PFSK-1 (cell line): ENCODE results near the gene AUTS2.

ENCODE experiments used
- FOXP2 ChIP-seq: optimal IDR thresholded peaks from 2 replicates; pipeline ENCODE3; 2011; ENCODE audit warnings: borderline replicate concordance, control low read depth, inconsistent platforms; ENCODE audit not compliant: insufficient read depth; ENCODE audit errors: extremely low read length, extremely low read depth
- POLR2AphosphoS5 ChIP-seq: IDR thresholded peaks from 2 replicates; pipeline ENCODE4 v1.6.1; 2012; ENCODE audit warnings: low read depth, mild to moderate bottlenecking, control low read depth, low read length, moderate library complexity
- REST ChIP-seq, 2 experiments: IDR thresholded peaks; 2 replicates each; pipeline versions ENCODE4 v1.6.1 to v1.8.0; 2011 to 2012; ENCODE audit warnings: low read depth in 2 of 2, low read length in 2 of 2, control low read depth in 1 of 2, inconsistent platforms in 1 of 2, mild to moderate bottlenecking in 1 of 2, moderate library complexity in 1 of 2; ENCODE audit not compliant: insufficient read depth in 1 of 2
- SIN3A ChIP-seq: IDR thresholded peaks from 2 replicates; pipeline ENCODE4 v1.6.1; 2012; ENCODE audit warnings: mild to moderate bottlenecking, low read length, moderate library complexity, borderline replicate concordance; ENCODE audit not compliant: insufficient read depth
- TAF1 ChIP-seq: IDR thresholded peaks from 2 replicates; pipeline ENCODE4 v1.6.1; 2012; ENCODE audit warnings: low read length, control low read depth, borderline replicate concordance; ENCODE audit not compliant: insufficient read depth

Gene AUTS2

DNA sequence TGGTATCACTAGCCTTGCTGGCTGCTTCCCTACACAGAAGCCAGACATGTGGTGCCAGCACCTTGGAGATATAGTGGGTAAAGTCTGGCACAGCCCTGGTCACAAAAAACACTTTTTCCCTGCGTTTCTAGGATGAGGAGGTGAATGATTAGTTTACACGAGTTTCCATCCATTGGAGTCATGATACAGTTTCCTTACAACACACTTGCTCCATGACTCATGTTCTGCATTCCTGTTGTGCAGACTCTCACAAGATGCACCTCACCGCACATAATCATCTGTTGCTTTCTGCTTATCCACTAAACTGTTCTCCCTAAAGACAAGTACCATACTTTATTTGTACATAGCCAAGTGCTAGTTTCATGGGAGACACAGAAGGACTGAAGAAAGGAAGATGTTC, 786.6 kb downstream of the AUTS2 start:
- TF ChIP-seq FOXP2 (no peak), TAF1 (no peak), SIN3A (no peak), REST (IDR thresholded peaks at IDR 0.05; ENCODE audit: insufficient read depth in 1 of 2, low read depth in 2 of 2, low read length in 2 of 2) (no peak), POLR2AphosphoS5 (no peak)

GRCh38 chr7:70387217-70387616, 788.9 kb downstream of the AUTS2 start:
- TF ChIP-seq POLR2AphosphoS5 (no peak), SIN3A (no peak), REST (IDR thresholded peaks at IDR 0.05; ENCODE audit: insufficient read depth in 1 of 2, low read depth in 2 of 2, low read length in 2 of 2) (no peak), FOXP2 (no peak), TAF1 (no peak)

- no peak for TF ChIP-seq FOXP2
- TF ChIP-seq SIN3A, result no peak
- TF ChIP-seq POLR2AphosphoS5, result no peak
- no peak for TF ChIP-seq TAF1
- no peak for TF ChIP-seq REST (IDR thresholded peaks at IDR 0.05; ENCODE audit: insufficient read depth in 1 of 2, low read depth in 2 of 2, low read length in 2 of 2)
Observed at GRCh38 chr7:70389531-70390151, 791.4 kb downstream of the AUTS2 start.

GRCh38 chr7:70390251-70390650, 792.0 kb downstream of the AUTS2 start:
- TF ChIP-seq POLR2AphosphoS5, result no peak
- TF ChIP-seq SIN3A, result no peak
- no peak for TF ChIP-seq REST (IDR thresholded peaks at IDR 0.05; ENCODE audit: insufficient read depth in 1 of 2, low read depth in 2 of 2, low read length in 2 of 2)
- TF ChIP-seq FOXP2, result no peak
- TF ChIP-seq TAF1, result no peak
